GM18858 (cell line): Measurements from ENCODE around the gene SMYD3.
"Not testable (repeated sequence)": the region's sequence is repeated elsewhere in the genome, so short reads cannot be mapped to it uniquely, and the experiment has no call there.

Experiments
- ATAC-seq: cut with Tn5 transposase; IDR thresholded peaks from one replicate; pipeline ENCODE4 v1.9.1; 2021; ENCODE audit not compliant: unreplicated experiment

Gene SMYD3

DNA sequence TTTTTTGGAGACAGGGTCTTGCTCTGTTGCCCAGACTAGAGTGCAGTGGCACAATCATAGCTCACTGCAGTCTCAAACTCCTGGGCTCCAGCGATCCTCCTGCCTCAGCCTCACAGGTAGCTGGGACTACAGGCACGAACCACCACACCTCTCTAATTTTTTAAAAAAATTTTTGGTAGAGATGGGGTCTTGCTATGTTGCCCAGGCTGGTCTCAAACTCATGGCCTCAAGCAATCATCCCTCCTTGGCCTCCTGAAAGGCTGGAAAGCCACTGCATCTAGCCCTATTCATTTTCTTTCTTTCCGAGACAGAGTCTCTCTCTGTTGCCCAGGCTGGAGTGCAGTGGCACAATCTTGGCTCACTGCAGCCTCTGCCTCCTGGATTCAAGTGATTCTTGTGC is 793.1 kb downstream of the SMYD3 start:
- not testable (repeated sequence) for ATAC-seq

DNA sequence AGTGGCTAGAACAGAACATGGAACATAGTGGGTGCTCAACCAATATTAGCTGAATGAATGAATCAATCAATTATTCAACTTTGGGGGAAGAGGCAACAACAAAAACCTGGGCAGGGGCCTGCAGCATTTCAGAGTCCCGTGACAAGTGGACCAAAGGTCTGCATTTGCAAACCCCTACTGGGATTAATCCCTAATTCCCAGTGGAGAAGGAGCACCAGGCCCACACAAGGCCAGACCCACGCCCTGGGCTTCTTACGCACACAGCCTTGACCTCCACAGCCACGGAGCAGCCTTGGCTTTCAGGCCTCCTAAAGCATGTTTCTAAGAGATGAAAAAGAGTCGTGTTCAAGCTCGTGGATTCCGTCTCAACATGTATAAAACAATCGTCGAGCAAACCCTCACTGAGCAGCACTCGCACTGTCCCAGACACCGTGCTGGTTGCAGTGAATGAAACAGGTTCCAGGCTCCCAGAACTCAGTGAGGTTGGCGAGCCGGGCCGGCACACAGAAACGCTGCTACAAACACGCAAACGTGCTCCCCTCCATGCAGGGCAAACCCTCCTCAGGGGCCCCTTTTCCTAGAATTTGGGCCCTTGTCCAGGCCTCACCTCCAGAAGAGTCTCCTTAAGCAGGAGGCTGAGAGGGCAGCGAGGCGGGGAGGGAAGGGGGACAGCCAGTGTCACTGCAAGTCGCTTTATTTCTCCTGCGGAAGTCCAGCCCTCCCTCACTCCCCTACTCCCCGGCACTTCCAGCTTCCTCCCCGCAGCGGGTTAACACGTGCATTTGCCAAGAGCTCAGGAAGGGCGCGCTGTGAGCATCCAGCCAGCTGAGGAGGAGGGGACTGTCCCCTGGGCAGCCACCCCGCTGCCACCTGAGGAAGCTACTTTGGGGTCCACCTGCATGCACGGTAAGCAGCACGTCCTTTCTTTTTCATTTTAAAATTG is 795.8 kb downstream of the SMYD3 start:
- ATAC-seq = no peak

DNA sequence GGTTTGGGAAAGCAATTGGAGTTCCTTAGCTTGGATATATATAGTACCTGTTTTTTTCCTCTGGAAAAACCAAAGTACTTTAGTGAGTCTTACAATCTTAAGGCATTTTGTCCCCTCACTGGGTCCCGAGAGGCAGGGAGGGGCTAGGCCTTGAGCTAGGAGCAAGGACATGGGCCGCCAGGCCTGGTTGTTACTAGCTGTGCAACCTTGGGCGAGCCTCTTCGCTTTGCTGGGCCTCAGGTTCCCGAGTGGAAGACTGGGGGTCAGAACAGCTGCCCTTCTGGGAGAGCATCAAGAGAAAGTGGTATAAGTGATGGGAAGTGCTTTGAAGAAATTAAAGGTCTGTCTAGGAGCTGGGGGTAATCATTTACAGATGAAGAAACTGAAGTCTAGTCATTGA is 799.1 kb downstream of the SMYD3 start:
- no peak for ATAC-seq

DNA sequence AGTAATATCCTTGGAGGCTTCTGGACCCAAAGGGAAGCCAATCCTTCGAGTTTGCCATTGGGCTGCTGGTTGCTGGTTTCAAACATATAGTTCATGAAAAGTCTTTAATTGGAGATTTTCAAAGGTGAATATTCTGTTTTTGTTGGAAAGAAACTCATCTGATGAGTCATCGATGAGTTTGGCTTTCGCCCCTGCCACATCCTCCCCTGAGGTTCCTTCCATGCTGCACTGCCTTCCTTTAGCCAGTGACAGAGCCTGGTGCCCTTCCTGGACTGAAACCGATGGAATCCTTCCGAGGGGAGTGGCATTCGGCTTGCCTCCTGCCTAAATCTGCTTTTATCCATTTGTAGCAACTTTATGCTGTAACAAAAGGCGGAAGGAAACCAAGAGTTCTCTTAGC is 802.3 kb downstream of the SMYD3 start:
- no peak for ATAC-seq

DNA sequence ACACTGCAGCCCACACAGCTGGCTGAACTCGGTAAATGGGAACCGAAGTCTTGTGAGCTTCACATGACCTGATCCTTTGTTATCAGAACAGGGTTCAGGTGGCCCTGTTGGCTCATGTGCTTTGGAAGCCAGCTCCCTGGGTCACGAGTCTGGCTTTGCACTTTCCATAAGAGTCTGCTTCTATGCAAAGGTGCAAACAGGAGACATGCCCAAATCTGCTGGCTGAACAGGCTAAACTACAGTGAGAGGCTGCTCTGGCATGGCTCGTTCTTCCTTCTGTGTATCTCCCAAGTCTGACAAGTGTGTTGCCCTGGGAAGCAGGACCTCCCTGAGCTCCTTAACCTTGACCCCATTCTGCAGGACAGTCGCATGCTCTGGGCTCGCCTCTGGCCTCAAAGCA is 802.7 kb downstream of the SMYD3 start:
- no peak for ATAC-seq

DNA sequence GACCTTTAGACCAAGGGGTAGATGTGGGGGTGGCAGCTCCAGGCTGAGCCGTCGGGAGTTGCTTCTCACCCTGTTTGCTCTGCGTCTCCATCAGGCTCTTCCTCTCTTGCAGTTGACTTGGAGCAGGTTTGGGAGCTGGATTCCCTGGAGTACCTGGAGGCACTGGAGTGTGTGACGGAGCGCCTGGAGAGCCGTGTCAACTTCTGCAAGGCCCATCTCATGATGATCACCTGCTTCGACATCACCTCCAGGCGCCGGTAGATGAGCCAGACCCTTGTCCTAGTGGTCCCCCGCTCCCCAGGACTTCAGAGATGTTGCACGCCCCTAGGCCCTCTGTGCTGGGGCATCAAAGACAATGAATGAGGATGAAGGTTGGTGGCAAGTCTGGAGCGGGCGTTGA is 804.7 kb downstream of the SMYD3 start:
- ATAC-seq = no peak

DNA sequence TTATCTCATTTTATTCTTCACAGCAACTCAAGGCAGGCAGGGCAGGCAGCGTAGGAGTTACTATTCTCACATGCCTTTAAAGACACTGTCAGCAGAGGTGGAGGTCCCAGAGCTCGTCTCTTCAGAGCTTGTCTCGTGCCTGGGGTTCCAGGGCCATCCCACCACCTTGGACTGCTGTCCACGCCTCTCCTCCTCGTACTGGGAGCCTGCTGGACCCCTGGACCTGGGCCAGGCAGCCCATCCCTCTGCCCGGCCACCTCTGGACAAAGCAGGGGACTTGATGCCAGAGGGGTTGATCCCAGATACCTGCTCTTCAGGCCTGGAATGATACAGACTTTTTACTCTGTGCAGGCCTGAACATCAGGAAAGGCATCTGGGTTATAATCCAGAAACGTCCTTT is 805.4 kb downstream of the SMYD3 start:
- ATAC-seq = no peak

DNA sequence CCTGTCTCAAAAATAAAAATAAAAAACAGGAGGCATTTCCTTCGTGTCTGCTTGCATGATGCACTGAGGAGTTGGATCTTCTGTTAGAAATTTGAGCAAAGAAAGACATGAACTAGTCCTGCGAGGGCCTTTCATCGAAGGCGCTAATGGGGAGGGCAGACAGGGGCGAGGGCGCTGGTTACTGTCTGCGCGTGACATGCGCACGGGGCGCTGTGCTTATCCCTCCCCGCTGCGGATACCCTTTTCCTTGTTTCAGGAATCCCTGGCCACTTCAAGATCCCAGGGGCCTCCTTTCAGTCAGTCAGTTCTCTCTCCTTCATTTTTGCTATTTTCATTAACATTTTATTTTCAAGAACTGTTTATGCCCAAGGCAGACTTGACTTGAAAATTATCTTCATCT is 806.4 kb downstream of the SMYD3 start:
- ATAC-seq = no peak
